NCI-H1694 treated with DMSO at 0.1 percent for 48 hours (cell line): ENCODE results near the gene CHMP4A.

ENCODE experiments used
- DNase-seq: peaks from one replicate; lab custom pipeline; 2025; lab: John Stamatoyannopoulos, UW

The CHMP4A gene

DNA sequence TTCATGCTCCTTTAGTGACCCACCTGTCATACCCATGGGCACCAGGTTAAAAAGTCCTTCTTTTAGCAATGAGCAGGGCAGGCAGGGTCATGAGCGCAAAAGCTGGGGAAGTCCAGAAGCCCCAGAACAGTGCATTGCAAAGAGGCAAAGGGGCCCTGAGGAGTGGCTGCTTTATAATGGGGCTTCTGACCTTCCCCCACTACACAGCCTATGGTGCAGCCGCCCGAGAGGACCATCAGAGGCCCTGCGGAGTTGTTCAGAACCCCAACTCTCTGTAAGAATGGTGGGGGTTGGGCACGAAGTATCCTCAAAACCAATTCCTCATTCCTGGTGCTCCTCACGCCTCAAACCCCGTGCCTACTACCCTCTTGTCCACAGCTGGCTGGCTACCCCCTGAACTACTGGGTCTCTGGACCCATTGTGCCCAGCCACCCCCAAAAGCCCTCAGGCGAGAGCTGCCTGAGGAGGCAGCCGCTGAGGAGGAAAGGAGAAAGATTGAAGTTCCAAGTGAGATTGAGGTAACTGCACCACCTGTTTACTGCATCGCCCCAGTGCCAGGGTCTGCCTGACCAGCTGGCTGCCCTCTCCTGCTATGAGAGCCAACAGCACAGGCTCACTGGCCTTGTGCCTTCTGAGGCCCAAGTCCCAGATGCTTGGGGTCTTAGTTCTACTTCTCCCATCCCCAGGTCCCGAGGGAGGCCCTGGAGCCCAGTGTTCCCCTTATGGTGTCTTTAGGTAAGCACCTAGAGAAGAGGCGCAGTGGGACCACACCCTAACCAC, 34.7 kb downstream of the CHMP4A start:
- DNase-seq, result no peak

DNA sequence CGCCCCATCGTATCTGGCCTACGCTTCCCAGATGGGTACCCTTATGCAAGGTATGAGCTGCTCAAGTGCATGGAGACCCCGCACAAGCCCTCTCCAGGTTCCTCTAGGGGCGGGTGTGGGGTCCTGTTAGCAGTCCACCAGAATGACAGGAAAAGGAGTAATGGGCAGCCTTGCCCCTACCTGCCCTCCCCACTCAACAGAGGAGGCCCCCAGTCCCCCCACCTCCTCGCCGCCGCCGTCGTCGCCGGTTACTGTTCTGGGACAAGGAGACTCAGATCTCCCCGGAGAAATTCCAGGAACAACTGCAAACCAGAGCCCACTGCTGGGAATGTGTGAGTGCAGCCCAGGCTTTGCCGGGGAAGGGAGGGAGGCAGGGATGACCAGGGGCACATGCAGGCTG, 35.4 kb downstream of the CHMP4A start:
- no peak for DNase-seq

DNA sequence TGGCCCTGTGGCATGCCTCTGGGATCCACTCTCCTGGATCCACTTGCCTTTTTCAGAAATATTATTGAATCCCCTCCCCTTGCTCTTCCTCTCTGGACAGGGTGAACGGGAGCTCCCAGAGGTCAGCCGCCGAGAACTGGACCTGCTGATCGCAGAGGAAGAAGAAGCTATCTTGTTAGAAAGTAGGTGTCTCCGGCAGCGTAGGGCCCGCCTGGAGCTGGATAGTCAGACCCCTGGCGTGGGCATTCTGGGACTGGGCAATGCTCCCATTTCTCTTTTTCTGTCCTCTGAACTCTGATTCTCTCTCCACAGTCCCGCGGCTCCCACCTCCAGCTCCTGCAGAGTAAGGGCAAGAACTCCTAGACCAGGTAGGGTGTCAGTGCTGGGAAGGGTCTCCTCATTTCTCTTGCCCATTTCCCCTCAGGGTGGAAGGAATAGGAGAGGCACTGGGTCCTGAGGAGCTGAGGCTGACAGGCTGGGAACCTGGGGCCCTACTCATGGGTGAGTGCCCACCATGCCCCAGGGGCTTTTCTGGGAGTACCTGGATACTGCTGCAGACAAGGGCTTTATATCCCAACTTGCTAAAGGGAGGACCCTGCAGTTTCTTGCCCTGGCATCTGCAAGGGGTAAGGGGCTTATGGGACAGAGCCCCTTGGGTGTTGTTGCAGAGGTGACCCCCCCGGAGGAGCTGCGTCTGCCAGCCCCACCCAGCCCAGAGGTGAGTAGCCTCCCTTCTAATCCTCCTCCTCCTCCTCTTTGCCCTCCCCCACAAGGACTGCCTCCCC, 36.1 kb downstream of the CHMP4A start:
- DNase-seq, result no peak

DNA sequence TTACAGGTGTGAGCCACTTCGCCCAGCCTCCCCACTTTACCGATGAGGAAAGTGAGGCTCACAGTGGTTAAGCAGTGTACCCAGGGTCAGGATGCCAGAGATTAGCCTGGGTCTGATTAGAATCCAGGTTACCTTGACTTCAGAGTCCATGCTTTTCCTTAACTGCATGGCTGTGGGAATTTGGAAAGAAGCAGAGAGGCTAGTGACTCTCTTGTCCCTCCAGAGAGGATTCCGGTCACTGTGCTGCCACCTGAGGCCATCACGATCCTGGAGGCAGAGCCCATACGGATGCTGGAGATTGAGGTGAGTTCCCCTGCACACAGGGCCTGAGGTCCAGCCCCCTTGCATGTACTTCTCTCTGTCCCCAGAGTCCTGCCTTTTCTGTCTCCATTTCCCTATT, 36.7 kb downstream of the CHMP4A start:
- no peak for DNase-seq

DNA sequence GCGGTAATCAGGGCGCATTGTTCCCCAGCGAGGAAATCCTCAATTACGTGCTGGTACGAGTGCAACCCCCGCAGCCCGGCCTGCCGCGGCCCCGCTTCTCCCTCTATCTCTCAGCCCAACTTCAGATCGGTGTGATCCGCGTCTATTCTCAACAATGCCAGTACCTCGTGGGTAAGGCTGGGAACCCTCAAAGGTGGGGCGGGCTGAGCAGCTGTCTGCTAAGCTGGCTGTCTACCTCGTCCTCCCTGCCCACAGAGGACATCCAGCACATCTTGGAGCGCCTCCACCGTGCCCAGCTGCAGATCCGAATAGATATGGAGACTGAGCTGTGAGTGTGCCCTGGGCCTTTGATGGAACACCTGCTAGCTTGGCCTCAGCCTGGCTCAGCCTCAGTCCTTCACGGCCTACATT, 40.4 kb downstream of the CHMP4A start:
- no peak for DNase-seq

DNA sequence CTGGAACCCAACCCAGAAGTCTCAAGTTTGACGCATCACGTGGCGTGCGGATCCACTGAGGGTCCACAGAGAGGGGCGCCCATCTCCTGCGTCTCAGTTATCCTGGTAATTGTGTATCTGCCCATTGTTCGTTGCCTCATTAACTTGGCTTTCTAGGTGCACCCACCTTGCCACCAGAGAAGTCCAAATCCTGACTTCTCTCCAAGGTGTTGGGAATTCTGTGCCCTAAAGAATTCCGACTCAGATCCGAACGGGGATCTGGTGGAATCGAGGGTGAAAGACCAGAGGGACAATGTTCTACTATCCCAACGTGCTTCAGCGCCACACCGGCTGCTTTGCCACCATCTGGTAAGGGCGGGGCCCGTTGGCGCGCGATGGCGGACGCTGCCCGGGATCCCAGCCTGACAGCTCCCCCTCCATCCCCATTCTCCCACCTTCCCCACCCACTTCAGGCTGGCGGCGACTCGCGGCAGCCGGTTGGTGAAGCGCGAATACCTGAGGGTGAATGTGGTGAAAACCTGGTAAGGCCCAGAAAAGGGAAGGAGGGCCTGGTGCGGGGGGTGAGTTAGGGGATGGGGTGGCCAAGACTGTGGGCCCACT, 40.9 kb downstream of the CHMP4A start:
- DNase-seq, result peak; percentile 32

DNA sequence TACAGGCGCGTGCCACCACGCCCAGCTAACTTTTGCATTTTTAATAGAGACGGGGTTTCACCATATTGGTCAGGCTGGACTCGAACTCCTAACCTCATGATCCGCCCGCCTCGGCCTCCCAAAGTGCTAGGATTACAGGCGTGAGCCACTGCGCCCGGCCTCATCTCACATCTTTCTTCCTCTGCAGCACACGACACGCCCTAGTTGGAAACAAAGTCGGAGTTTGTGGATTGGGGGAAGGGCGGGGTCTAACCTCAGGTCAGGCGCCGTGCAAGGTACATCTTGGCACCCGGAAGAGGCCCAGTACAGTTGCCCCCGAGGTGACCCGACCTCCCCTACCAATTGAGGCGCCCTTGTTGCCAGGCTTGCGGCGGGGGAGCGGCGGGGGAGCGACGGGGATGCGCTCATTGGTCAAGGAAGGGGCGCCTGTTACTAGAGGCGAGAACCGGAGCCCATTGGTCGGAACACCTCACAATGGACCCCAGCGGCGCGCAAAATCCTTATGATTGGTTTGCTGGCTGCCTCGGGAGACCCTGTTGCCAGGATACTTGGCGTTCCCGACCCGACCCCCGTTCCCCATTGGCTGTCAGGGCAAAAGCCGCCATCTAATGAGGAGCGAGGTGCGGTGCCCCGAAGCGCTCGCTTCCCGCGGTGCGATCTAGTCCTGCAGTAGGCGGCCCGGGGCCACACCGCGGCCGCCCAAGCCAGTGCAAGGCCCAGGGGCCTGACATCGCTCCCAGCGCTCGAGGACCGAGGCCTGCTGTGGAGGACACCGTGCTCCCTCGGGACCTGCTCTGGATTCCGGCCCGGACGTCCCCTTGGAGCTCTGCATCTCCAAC, 41.6 kb downstream of the CHMP4A start, which contains the start of gene REC8:
Gene REC8 (plus strand): TSS at position 659 of the 839 bp plus-strand sequence. CDS start 473 bp downstream, outside the sequence.
- DNase-seq, result peak; percentile 98

DNA sequence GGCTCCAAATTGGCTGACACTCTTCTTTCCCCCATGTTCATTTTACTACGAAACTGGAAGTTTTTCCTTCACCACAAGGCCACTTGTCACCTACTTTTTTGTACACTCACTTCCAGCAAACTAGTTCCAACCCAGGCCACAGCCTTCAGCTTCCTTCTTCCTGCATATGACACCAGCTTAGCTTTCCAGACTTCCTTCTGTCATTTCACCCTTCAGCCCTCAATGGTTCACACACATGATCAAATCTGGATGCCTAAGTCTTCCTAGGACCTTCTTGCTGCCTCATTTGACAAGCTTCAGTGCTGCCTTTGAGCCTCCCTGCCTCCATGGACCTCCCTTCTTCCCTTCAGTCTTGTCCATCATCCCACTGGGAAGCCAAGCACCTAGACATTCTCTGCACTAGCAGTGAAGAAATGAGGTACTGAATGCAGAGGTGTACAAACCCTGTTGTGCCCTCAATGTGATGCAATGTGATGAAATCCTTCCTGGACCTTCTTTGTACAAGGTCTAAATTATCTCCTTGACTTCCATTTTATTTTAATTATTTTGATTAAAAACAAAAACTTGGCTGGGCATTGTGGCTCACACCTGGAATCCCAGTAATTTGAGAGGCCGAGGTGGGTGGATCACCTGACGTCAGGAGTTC, 45.7 kb downstream of the CHMP4A start:
- no peak for DNase-seq

DNA sequence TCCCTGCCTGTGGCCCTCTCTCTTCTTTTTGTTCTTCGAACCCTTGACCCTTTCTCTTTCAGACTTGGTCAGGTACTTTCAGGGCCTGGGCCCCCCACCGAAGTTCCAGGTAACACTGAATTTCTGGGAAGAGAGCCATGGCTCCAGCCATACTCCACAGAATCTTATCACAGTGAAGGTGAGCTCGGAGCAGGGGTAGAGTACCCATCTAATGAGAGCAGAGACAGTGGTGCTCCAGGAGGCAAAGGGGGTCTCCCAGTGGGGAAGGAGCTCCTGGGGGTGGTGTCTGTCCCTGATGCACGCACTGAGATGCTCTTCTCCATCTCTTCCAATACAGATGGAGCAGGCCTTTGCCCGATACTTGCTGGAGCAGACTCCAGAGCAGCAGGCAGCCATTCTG, 47.5 kb downstream of the CHMP4A start:
- DNase-seq, result no peak

DNA sequence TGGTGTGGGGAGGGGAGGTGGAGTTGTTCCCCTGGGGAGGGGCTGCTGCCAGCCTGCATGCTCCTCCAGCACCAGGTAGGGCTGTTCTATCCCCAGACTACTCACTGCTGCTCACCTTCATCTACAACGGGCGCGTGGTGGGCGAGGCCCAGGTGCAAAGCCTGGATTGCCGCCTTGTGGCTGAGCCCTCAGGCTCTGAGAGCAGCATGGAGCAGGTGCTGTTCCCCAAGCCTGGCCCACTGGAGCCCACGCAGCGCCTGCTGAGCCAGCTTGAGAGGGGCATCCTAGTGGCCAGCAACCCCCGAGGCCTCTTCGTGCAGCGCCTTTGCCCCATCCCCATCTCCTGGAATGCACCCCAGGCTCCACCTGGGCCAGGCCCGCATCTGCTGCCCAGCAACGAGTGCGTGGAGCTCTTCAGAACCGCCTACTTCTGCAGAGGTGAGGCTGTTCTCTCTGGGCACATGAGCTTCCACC, 48.7 kb downstream of the CHMP4A start:
- DNase-seq, result no peak

DNA sequence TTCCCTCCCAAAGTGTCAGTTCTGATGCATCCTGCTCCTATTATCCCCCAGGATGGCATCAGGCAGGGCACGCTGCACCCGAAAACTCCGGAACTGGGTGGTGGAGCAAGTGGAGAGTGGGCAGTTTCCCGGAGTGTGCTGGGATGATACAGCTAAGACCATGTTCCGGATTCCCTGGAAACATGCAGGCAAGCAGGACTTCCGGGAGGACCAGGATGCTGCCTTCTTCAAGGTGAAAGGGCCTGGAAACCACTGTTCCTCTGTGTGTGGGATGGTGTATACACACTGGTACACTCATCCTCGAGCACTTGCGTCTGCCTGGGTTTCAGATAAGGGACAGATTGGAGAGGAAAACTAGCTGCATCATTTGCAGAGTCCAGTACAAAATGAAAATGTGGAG, 51.2 kb downstream of the CHMP4A start:
- DNase-seq, result no peak

DNA sequence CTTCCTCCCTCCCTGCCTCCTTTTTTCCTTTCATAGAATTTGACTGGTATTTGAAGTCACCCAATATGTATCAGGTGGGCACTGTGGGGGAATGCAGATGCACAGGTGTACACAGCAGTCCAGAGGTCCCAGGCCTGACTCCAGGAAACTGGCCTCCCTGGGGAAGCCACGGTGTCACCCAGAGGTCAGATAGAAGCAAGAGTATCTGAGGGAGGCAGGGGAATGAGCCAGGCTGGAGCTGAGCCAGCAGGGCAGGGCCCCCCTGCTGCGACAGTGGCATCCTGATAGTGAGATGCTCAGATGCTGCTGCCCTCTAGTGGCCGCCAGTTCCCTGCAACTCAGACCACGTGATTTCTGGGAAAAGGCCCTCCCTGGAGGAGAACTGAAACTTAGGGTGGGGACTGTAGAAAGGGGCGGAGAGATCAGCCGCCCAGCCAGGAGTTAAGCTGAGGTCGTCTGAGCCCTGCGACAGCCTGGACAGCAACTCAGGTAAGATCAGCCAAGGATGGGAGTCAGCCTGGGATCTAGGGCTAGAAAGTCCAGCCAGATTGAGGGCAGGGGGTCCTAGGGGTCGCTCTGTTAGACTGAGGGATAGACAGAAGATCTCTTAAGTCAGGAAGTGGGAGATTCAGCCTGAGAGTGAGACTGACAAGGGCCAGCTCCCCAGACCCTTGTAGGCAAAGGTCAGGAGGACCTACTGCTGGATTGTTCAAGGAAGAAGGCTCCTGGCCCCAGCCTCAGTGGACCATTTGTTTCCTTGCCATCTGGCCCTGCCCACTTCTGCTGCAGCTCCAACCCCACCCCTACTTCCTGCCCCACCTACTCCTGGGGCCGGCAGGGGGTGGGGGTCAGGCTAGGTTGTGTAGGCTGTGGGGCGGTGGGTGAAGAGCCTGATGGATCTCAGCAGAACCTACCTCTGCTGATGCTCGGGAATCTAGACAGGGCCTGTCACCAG, 52.2 kb downstream of the CHMP4A start, which contains the start of gene IRF9:
Gene IRF9 (plus strand): TSS at position 416 of the 955 bp plus-strand sequence. CDS start 880 bp downstream, outside the sequence.
- peak; percentile 94 for DNase-seq

DNA sequence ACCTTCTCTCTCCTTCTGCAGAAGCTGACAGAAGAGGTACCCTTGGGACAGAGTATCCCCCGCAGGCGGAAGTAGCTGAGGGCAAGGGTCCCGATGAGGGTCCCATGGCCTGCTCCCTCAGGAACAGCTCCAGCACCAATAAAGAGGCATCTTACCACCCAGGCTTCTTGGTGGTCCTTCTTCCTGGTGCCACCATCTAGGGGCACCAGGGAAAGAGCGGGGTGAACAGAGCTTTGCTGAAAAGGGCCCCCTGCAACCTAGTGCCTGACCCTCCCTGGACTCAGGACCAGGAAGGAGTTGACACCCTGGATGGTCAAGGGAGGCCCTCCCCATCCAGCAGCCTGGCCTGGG, 52.8 kb downstream of the CHMP4A start:
- DNase-seq, result no peak

DNA sequence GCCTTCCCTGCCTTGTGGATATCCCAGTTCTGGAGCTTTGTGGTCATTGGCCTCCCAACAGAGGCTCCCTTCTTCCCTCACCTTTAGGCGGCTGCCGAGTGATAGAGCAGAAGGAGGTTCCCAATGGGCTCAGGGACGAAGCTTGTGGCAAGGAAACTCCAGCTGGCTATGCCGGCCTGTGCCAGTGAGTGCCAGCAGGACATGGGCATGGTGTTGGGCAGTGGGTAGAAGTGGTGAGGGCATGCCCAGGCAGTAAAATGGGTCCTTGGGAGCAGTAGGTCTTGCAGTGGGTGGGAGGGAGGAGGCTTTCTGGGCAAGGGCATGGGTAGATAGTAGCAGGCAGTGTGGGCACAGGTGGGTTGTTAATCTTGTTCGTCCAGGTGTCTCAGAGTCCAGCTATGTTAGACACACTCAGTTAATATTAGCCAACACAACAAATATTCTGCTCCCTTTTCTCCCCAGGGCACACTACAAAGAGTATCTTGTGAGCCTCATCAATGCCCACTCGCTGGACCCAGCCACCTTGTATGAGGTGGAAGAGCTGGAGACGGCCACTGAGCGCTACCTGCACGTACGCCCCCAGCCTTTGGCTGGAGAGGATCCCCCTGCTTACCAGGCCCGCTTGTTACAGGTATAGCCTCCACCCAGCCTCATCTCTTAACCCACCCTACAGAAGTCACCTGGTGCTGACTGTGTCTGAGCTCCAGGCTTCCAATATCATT, 53.4 kb downstream of the CHMP4A start:
- DNase-seq, result no peak
